ENCODE measurements around the gene CLCN4.

Gene CLCN4

GRCh38 chrX:10178866-10179463, 22.2 kb downstream of the CLCN4 start:
- peaks cover 9 to 11% of the 10 kb centered on the region in 2 experiments for H3K4me1 ChIP-seq (ENCODE audit: control insufficient read depth in 1 of 2, insufficient read depth in 1 of 2, low read depth in 1 of 2, low read length in 1 of 2)
- no peak overlapping the region for H3K27ac ChIP-seq
- no peak overlapping the region for H3K4me3 ChIP-seq (ENCODE audit: low read depth in 1 of 2, low read length in 1 of 2)
- H3K9me3 ChIP-seq: no peaks in the 10 kb centered on the region
- H3K27me3 ChIP-seq: no peaks in the 10 kb centered on the region
- TF ChIP-seq CTCF (IDR thresholded peaks at IDR 0.05): no peak
- H3K36me3 ChIP-seq: no peaks in the 10 kb centered on the region

GRCh38 chrX:10183760-10184159, 27.0 kb downstream of the CLCN4 start:
- no peak for TF ChIP-seq CTCF (IDR thresholded peaks at IDR 0.05)
- H3K27ac ChIP-seq: no peak overlapping the region
- H3K9me3 ChIP-seq: no peaks in the 10 kb centered on the region
- no peak overlapping the region for H3K4me3 ChIP-seq (ENCODE audit: low read depth in 1 of 2, low read length in 1 of 2)
- no peaks in the 10 kb centered on the region for H3K36me3 ChIP-seq
- H3K27me3 ChIP-seq: no peaks in the 10 kb centered on the region
- H3K4me1 ChIP-seq (ENCODE audit: control insufficient read depth in 1 of 2, insufficient read depth in 1 of 2, low read depth in 1 of 2, low read length in 1 of 2): no peaks in the 10 kb centered on the region

GRCh38 chrX:10184411-10184810, 27.6 kb downstream of the CLCN4 start:
- Histone ChIP-seq H3K27me3 (no peaks in the 10 kb centered on the region), H3K27ac (no peak overlapping the region), H3K4me1 (ENCODE audit: control insufficient read depth in 1 of 2, insufficient read depth in 1 of 2, low read depth in 1 of 2, low read length in 1 of 2) (no peaks in the 10 kb centered on the region), H3K4me3 (ENCODE audit: low read depth in 1 of 2, low read length in 1 of 2) (no peak overlapping the region), H3K9me3 (no peaks in the 10 kb centered on the region), H3K36me3 (no peaks in the 10 kb centered on the region)
- TF ChIP-seq CTCF (IDR thresholded peaks at IDR 0.05): no peak

GRCh38 chrX:10186355-10186754, 29.6 kb downstream of the CLCN4 start:
- no peaks in the 10 kb centered on the region for H3K9me3 ChIP-seq
- no peaks in the 10 kb centered on the region for H3K36me3 ChIP-seq
- no peak for TF ChIP-seq CTCF (IDR thresholded peaks at IDR 0.05)
- H3K27me3 ChIP-seq: no peaks in the 10 kb centered on the region
- no peaks in the 10 kb centered on the region for H3K4me1 ChIP-seq (ENCODE audit: control insufficient read depth in 1 of 2, insufficient read depth in 1 of 2, low read depth in 1 of 2, low read length in 1 of 2)
- H3K4me3 ChIP-seq (ENCODE audit: low read depth in 1 of 2, low read length in 1 of 2): no peak overlapping the region
- no peak overlapping the region for H3K27ac ChIP-seq

- no peaks in the 10 kb centered on the region for H3K4me1 ChIP-seq (ENCODE audit: control insufficient read depth in 1 of 2, insufficient read depth in 1 of 2, low read depth in 1 of 2, low read length in 1 of 2)
- no peaks in the 10 kb centered on the region for H3K9me3 ChIP-seq
- H3K27me3 ChIP-seq: no peaks in the 10 kb centered on the region
- no peak overlapping the region for H3K4me3 ChIP-seq (ENCODE audit: low read depth in 1 of 2, low read length in 1 of 2)
- no peak overlapping the region for H3K27ac ChIP-seq
- no peaks in the 10 kb centered on the region for H3K36me3 ChIP-seq
- TF ChIP-seq CTCF (IDR thresholded peaks at IDR 0.05): no peak
Measured at GRCh38 chrX:10187421-10187820, 30.6 kb downstream of the CLCN4 start.
